GM12878 (cell line): ENCODE data around the gene SRCAP. TPM values are rescaled to one million over a fixed set of nuclear protein-coding genes. Genes with fewer than 3 reads are reported as not detected.

Source experiments
- ATF7 ChIP-seq: fragments of 450-650 bp; IDR thresholded peaks from 2 replicates; pipeline ENCODE4 v1.6.1; 2016; ENCODE audit warnings: low read depth, mild to moderate bottlenecking
- BHLHE40 ChIP-seq, 2 experiments: fragments of 450-650 bp in 1 of 2; IDR thresholded peaks; 2 replicates each; pipeline ENCODE4 v1.6.1; 2011 to 2017; ENCODE audit warnings: low read depth in 2 of 2, borderline replicate concordance in 1 of 2, improper control_type of control experiment in 1 of 2, low read length in 1 of 2, mild to moderate bottlenecking in 1 of 2
- CREM ChIP-seq: IDR thresholded peaks from 2 replicates; pipeline ENCODE4 v1.6.1; 2014; ENCODE audit warnings: antibody characterized with exemption, low read depth
- DPF2 ChIP-seq: fragments of 450-650 bp; IDR thresholded peaks from 2 replicates; pipeline ENCODE4 v1.6.1; 2017; ENCODE audit warnings: mild to moderate bottlenecking
- LARP7 ChIP-seq: fragments of 450-650 bp; IDR thresholded peaks from 2 replicates; pipeline ENCODE4 v1.6.1; 2017; ENCODE audit warnings: mild to moderate bottlenecking
- MEF2A ChIP-seq: IDR thresholded peaks from 2 replicates; pipeline ENCODE4 v1.6.1; 2011; ENCODE audit warnings: low read depth, mild to moderate bottlenecking, low read length, moderate library complexity; ENCODE audit not compliant: insufficient read depth
- NFYB ChIP-seq: IDR thresholded peaks from 2 replicates; pipeline ENCODE4 v1.6.1; 2011; ENCODE audit warnings: low read depth, mild to moderate bottlenecking, low read length, improper control_type of control experiment, moderate library complexity; ENCODE audit not compliant: insufficient read depth
- NR2C1 ChIP-seq: fragments of 450-650 bp; IDR thresholded peaks from 2 replicates; pipeline ENCODE4 v1.6.1; 2017; ENCODE audit warnings: antibody characterized with exemption, mild to moderate bottlenecking, moderate library complexity
- PAX5 ChIP-seq: IDR thresholded peaks from 2 replicates; pipeline ENCODE4 v1.6.1; 2011; ENCODE audit warnings: low read depth, low read length, borderline replicate concordance
- RELA ChIP-seq: fragments of 450-650 bp; IDR thresholded peaks from 2 replicates; pipeline ENCODE4 v1.8.0; 2014; ENCODE audit warnings: borderline replicate concordance; ENCODE audit not compliant: partially characterized antibody
- SIX5 ChIP-seq: IDR thresholded peaks from 2 replicates; pipeline ENCODE4 v1.6.1; 2011; ENCODE audit warnings: mild to moderate bottlenecking, low read depth, low read length, moderate library complexity; ENCODE audit not compliant: severe bottlenecking
- SMC3 ChIP-seq: IDR thresholded peaks from 2 replicates; pipeline ENCODE4 v1.6.1; 2011; ENCODE audit warnings: low read length, improper control_type of control experiment, borderline replicate concordance
- YBX1 ChIP-seq: fragments of 450-650 bp; IDR thresholded peaks from 2 replicates; pipeline ENCODE4 v1.6.1; 2016; ENCODE audit warnings: antibody characterized with exemption
- ZNF207 ChIP-seq: fragments of 450-650 bp; IDR thresholded peaks from 2 replicates; pipeline ENCODE4 v1.6.1; 2014; ENCODE audit warnings: antibody characterized with exemption, mild to moderate bottlenecking, borderline replicate concordance
- ZNF24 ChIP-seq: fragments of 450-650 bp; IDR thresholded peaks from 2 replicates; pipeline ENCODE4 v1.6.1; 2017; ENCODE audit warnings: antibody characterized with exemption, mild to moderate bottlenecking
- polyA plus RNA-seq, 11 experiments: library from polyadenylated mRNA; depleted of rRNA in 4 of 11; unstranded in 6 of 11; stranded (reverse) in 5 of 11; fragments of >200 nt; fragmentation: Nextera tagmentation in 4 of 11; fragmentation: Illumina TruSeq in 1 of 11; extraction: Ambion mirVana in 4 of 11; extraction: Trizol in 1 of 11; gene quantifications; 1 replicate in 1 of 11; 2 replicates in 10 of 11; pipeline versions ENCODE4 v1.2.1 to v1.2.3, GENCODE V29; 2011 to 2016; ENCODE audit warnings: inconsistent platforms in 2 of 11, missing spikeins in 2 of 11, low read depth in 1 of 11
- total RNA-seq, 4 experiments: library from RNA; depleted of rRNA in 3 of 4; stranded (reverse); fragments of >200 nt in 3 of 4; fragmentation: Illumina TruSeq in 1 of 4; extraction: Trizol in 1 of 4; gene quantifications; 2 replicates each; pipeline versions ENCODE4 v1.2.1 to v1.2.3, GENCODE V29; 2013 to 2021
- TF ChIP-seq, protein P1 (sequence below): fragments of 450-650 bp; IDR thresholded peaks from 2 replicates; pipeline ENCODE4 v1.6.1; 2014; ENCODE audit warnings: mild to moderate bottlenecking
- TF ChIP-seq, protein P2 (sequence below): fragments of 450-650 bp; IDR thresholded peaks from 2 replicates; pipeline ENCODE4 v1.6.1; 2017; ENCODE audit warnings: borderline replicate concordance
- TF ChIP-seq, protein P3 (sequence below): fragments of 450-650 bp; IDR thresholded peaks from 2 replicates; pipeline ENCODE4 v1.6.1; 2016; ENCODE audit warnings: mild to moderate bottlenecking
- TF ChIP-seq, protein P4 (sequence below): fragments of 150-350 bp; IDR thresholded peaks from 2 replicates; pipeline ENCODE4 v1.6.1; 2016; ENCODE audit warnings: low read depth, low read length
- TF ChIP-seq, protein P5 (sequence below): fragments of 450-650 bp; IDR thresholded peaks from 2 replicates; pipeline ENCODE4 v1.6.1; 2018; ENCODE audit warnings: borderline replicate concordance, mild to moderate bottlenecking; ENCODE audit not compliant: partially characterized antibody

The SRCAP gene
- total and polyA plus RNA-seq, 10 of the 15 experiments (the other 5 are each of a cell fraction or from before 2014, with no cell fraction given): 0.24 to 58.4 (median 11.6) TPM

DNA sequence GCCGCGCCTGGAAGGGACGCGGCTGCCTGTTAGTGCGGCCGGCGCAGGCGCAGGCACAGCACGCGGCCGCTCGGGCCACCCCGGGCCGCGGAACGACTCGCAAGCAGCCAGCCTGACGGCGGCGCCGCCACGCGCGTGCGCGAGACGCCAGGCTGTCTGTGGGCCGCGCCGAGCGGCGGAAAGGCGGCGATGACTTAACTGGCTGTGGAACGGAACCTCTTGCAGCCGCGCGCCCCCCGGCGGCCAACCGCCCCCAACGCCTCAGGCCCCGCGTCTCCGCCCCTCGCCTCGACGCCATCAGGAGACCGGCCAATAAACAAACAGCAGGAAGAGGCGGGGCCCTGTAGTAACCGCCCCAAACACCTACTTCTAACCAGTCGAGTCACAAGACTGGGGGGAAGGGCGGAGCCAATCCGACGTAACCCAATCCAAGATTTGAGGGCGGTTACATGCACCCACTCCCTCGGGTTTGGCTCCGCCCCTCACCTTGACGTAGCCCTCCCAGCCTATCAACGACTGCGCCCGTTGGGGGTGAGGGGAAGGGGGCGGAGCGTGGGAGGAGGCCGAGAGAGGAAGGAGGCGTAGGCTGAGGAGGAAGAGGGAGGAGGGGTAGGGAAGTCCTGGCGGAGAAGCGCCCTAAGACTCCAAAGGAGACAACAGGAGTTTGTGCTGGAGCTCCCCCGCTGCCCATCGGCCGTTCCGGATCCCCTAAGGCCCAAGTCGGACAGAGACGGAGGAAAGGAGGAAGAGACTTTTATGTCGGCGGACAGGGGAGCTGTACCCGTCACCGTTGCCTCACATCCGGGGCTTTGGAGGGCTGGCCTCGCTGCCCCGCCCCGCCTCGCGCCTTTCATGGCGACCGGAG, 40.9 kb upstream of the SRCAP start, which contains the start of gene FBRS (continued):
- TF ChIP-seq, protein P1, sequence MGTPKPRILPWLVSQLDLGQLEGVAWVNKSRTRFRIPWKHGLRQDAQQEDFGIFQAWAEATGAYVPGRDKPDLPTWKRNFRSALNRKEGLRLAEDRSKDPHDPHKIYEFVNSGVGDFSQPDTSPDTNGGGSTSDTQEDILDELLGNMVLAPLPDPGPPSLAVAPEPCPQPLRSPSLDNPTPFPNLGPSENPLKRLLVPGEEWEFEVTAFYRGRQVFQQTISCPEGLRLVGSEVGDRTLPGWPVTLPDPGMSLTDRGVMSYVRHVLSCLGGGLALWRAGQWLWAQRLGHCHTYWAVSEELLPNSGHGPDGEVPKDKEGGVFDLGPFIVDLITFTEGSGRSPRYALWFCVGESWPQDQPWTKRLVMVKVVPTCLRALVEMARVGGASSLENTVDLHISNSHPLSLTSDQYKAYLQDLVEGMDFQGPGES: peak; percentile 58; the same call in 1 of the 2 replicates
- TF ChIP-seq DPF2 (peak; percentile 40), SIX5 (peak; percentile 5), CREM (peak; percentile 65), YBX1 (no peak), NR2C1 (peak; percentile 36; the same call in 1 of the 2 replicates), ZNF24 (peak; percentile 59; the same call in 1 of the 2 replicates), ZNF207 (peak; percentile 68; the same call in 1 of the 2 replicates), NFYB (peak; percentile 83), PAX5 (no peak; the same call in 1 of the 2 replicates), LARP7 (peak; percentile 98), ATF7 (peak; percentile 79), SMC3 (peak; percentile 41; the same call in 1 of the 2 replicates), RELA (peak; percentile 80), MEF2A (0 out of 2 replicates have a peak, but pooled peaks have one; percentile 14), BHLHE40 (IDR thresholded peaks at IDR 0.05; ENCODE audit: borderline replicate concordance in 1 of 2, low read depth in 2 of 2, low read length in 1 of 2) (peak; percentile 36 to 89; a peak in 3 of 4 replicates)
- TF ChIP-seq, protein P2, sequence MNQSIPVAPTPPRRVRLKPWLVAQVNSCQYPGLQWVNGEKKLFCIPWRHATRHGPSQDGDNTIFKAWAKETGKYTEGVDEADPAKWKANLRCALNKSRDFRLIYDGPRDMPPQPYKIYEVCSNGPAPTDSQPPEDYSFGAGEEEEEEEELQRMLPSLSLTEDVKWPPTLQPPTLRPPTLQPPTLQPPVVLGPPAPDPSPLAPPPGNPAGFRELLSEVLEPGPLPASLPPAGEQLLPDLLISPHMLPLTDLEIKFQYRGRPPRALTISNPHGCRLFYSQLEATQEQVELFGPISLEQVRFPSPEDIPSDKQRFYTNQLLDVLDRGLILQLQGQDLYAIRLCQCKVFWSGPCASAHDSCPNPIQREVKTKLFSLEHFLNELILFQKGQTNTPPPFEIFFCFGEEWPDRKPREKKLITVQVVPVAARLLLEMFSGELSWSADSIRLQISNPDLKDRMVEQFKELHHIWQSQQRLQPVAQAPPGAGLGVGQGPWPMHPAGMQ: peak; percentile 9; the same call in 1 of the 2 replicates
- TF ChIP-seq, protein P3, sequence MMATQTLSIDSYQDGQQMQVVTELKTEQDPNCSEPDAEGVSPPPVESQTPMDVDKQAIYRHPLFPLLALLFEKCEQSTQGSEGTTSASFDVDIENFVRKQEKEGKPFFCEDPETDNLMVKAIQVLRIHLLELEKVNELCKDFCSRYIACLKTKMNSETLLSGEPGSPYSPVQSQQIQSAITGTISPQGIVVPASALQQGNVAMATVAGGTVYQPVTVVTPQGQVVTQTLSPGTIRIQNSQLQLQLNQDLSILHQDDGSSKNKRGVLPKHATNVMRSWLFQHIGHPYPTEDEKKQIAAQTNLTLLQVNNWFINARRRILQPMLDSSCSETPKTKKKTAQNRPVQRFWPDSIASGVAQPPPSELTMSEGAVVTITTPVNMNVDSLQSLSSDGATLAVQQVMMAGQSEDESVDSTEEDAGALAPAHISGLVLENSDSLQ: peak; percentile 83
- TF ChIP-seq, protein P4, sequence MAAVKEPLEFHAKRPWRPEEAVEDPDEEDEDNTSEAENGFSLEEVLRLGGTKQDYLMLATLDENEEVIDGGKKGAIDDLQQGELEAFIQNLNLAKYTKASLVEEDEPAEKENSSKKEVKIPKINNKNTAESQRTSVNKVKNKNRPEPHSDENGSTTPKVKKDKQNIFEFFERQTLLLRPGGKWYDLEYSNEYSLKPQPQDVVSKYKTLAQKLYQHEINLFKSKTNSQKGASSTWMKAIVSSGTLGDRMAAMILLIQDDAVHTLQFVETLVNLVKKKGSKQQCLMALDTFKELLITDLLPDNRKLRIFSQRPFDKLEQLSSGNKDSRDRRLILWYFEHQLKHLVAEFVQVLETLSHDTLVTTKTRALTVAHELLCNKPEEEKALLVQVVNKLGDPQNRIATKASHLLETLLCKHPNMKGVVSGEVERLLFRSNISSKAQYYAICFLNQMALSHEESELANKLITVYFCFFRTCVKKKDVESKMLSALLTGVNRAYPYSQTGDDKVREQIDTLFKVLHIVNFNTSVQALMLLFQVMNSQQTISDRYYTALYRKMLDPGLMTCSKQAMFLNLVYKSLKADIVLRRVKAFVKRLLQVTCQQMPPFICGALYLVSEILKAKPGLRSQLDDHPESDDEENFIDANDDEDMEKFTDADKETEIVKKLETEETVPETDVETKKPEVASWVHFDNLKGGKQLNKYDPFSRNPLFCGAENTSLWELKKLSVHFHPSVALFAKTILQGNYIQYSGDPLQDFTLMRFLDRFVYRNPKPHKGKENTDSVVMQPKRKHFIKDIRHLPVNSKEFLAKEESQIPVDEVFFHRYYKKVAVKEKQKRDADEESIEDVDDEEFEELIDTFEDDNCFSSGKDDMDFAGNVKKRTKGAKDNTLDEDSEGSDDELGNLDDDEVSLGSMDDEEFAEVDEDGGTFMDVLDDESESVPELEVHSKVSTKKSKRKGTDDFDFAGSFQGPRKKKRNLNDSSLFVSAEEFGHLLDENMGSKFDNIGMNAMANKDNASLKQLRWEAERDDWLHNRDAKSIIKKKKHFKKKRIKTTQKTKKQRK: peak; percentile 57
- TF ChIP-seq, protein P5, sequence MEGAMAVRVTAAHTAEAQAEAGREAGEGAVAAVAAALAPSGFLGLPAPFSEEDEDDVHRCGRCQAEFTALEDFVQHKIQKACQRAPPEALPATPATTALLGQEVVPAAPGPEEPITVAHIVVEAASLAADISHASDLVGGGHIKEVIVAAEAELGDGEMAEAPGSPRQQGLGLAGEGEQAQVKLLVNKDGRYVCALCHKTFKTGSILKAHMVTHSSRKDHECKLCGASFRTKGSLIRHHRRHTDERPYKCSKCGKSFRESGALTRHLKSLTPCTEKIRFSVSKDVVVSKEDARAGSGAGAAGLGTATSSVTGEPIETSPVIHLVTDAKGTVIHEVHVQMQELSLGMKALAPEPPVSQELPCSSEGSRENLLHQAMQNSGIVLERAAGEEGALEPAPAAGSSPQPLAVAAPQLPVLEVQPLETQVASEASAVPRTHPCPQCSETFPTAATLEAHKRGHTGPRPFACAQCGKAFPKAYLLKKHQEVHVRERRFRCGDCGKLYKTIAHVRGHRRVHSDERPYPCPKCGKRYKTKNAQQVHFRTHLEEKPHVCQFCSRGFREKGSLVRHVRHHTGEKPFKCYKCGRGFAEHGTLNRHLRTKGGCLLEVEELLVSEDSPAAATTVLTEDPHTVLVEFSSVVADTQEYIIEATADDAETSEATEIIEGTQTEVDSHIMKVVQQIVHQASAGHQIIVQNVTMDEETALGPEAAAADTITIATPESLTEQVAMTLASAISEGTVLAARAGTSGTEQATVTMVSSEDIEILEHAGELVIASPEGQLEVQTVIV: peak; percentile 48
